HG03520 (cell line): Measurements from ENCODE around the gene PRKAG2.
"Not testable (repeated sequence)": the region's sequence is repeated elsewhere in the genome, so short reads cannot be mapped to it uniquely, and the experiment has no call there.

Experiments
- ATAC-seq: cut with Tn5 transposase; IDR thresholded peaks from one replicate; pipeline ENCODE4 v1.9.1; 2021; ENCODE audit warnings: mild to moderate bottlenecking, moderate library complexity; ENCODE audit not compliant: unreplicated experiment

The PRKAG2 gene

DNA sequence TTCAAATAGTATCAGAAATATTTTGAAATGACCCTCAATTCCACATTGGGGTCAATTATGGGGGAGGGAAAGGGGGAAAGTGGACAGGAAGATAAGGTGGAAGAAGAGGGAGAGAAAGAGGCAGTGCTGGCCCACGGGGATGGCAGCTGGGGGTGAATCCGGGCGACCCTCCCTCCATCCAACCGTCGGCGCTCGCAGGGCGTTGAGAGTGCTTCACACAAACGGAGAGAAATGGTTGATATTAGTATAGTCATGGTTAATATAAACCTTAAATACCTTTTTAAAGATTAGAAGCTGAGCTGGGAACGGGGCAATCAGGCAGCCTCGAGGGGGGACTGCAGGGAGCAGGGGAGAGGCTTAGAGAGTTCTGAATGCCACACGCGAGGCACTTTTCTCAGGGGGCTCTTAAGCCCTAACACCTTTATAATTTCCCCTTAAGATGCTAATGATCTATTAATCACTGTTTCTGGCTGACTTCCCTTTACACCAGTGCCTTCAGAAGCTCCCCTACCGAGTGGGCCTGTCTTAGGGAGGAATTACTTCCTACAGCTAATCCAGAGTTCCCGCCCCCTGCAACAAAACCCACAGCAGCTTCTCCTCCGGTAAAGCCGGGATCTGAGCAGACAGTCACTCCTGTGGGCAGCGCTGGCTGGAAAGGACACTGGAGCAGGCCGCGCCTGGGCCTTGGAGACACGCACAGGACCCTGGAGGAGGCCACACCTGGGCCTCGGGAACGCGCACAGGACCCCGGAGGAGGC is 39.5 kb downstream of the PRKAG2 start:
- no peak for ATAC-seq

DNA sequence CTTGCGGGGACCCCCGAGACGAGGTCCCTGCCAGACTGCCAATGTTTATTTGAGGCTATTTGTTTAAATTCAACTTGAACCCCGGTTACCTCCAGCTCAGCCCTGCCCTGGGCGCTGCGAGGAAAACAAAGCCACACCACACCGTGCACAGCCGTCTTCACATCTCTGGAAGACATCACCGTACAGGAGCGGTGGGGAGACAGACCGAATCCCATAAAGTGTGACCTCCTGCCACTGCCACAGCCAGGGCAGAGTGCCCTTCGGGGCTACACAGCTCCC is 40.0 kb downstream of the PRKAG2 start:
- no peak for ATAC-seq

DNA sequence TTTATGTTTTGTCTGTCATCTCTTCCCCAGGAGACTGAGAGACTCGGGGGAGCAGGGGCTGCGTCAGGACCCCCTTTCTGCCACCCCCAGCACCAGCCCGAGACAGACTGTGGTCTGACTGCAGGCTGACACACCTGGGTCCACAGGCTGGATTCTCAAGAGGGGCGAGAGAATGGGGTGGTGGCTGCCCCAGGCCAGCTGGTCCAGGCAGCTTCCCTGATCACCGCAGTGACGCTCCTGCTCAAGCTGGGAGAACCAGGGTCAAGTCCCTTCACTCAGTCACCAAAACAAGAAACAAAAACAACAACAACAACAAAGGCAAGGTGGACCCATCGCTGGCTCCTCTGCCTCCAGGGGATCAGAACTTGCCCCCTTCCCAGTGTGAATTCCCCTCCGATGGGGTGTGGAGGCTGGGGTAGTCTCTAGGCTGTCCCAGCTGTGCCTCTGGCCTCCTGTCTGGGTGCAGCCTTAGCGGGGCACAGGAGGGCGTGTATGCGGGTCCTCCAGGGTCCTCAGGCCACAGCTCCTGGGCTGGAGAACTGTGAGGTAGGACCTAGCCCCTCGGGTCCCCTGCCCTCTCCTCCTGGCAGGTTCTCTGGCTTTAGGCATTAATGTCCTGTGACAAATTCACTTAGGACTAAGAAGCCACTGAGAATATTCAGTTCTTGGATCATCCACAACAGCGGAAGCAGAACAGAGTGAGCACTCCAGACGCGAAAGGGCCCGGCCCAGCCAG is 40.6 kb downstream of the PRKAG2 start:
- no peak for ATAC-seq

DNA sequence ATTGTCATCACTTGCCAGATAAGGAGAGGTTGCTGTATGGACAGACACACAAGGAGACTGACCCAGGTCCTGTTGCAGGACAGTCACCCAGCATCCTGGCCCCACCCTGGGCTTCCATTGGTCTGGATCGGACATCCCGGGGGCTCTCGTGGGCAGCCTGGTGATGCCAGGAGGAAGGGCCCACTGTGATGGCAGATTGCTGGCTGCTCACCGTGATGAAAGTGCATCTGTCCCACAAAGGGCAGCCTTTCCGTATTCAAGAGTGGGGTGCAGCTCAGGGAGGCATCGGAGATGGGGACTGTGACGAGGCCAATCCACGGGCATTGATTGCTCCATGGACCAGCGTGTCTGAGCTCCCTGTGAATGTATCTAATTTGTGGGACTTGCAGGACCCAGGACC is 41.3 kb downstream of the PRKAG2 start:
- no peak for ATAC-seq

DNA sequence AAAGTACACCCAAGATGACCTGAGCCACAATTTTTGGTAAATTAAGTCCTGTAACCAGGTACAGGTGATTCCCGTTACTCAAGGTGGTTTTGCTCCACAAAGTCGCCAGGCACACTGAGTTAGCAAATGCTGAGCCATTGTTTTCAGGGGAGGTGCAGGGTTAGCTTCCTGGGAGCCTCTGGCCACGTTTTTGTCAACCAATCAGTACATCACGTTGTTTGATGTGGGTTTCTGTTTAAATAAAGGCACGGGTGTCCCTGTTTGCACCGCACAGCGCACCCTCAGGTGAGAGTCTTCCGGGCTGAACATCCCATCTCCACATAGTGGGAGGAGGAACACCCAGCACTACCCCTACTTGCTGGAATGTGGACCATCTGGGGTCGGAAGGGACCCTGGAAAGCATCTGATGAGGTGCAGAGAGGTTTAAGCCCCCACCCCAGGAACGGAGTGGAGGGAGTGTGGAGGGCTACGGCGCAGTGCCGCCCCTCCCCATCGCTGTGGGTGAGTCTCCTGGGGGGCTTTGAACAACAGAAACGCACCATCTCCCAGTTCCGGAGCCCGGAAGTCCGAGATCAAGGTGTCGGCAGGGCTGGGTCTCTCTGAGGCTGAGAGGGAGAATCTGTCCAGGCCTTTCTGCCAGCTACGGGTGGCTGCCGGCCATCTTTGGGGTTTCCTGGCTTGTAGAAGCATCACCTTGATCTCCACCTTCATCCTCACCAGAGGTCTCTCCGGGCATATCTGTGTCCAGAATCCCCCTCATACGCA is 42.5 kb downstream of the PRKAG2 start:
- no peak for ATAC-seq

- no peak for ATAC-seq
Measured at GRCh38 chr7:151833691-151834090, 43.2 kb downstream of the PRKAG2 start.

DNA sequence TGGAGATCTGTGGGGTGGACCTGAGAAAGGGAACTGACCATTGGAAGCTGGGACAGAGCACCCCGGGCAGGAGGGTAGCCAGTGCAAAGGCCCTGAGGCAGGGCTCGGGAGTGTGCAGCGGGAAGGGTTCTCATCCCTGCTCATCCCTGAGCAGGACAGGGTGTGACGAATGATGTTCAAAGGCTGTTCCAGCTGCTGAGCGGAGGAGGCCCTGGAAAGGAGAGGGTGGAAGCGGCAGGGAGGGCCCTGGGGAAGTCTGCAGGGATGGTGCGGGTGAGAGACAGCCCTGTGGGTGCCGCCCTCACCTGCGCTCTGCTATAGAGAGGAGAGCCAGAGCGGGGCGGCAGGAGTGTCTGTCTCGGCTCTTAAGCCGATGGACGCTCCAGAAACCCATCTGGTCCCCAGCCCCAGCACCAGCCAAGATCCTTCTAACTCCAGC is 43.7 kb downstream of the PRKAG2 start:
- no peak for ATAC-seq

- no peak for ATAC-seq
Measured at GRCh38 chr7:151832656-151833055, 44.3 kb downstream of the PRKAG2 start.

DNA sequence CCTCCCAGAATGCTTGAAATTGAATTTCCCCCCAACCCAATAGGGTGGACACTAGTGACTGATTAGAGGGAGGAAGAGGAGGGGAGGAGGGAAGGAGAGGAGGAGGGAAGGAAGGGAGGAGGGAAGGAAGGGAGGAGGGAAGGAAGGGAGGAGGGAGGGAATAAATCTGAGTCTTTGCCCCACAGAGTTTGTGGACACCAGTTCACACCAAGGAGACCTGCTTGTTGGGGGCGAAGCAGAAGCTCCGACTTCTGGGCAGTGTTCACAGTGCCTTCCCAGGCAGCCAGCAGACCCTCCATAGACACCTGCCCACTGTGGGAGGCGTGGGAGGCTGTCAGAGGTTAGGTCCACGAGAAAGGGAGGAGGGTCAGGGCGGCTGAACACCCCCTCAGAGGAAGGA is 44.8 kb downstream of the PRKAG2 start:
- ATAC-seq = no peak

DNA sequence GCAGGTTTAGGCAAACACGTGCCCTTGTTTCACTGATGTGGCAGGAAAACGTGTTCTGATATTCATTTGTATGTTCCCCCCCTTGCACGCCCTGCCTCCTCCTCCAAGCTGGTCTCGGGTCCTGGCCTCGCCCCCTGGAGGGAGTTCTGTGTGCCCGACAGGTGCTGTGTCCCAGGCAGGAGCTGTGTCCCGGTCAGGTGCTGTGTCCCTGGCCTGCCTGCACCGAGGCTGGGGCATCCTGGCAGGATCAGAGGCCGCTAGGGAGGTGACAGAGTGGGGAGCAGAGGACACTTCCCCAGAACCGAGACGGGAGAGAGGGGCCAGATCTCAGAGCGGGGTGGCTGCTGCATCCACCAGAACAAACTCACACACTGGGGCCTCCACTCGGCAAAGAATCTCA is 45.3 kb downstream of the PRKAG2 start:
- no peak for ATAC-seq

DNA sequence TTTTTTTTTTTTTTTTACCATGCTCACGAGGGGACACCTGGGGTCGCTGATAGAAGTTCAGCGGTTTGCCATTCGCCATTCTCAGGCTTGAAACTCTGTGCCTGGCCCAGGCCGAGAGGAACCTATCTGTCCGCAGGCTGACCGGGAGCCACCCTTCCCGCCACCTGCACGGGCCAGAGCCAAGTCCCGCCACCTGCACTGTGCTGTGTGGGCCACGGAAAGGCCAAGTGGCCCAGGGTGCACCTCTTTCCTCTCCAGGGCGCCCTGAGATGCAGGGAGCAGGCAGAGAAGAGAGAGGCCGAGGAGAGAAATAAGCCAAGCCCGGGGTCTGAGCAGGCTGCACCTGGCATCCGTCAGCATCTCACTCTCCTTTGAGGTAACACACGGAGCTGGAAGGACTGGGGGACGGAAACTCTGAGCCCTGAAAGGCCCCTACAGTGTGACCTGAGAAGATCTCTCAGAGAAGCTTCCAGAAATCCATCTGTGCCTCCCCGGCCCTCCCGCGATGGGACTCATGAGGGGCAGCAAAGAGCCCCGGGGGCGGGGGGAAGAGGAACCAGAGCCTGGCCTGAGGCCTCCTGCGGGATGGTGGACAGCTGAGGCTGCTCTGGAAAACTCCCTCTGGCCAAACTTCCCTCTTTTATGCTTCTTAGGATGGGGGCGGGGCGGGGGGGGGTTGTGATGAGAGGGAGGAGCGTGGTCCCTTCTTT is 46.6 kb downstream of the PRKAG2 start:
- no peak for ATAC-seq

- no peak for ATAC-seq
Measured at GRCh38 chr7:151829707-151830106, 47.2 kb downstream of the PRKAG2 start.

DNA sequence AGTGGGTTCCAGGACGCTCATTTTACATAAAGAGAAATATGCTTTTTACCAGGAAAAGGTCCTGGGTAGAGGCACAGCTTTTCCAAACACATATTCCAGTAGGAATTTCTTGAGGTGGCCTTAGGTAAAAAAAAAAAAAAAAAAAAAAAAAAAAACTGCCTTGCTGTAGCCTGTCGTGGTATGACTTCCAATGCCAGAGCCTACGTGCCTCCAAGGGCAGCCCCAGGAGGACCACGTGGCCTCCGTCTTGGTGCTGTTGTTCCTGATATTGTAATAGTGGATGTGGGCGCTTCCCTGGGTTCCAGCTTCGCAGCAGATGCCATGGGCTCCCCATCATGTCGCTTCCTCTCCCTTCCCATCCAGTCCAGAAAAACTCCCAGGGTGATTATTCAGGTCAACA is 49.3 kb downstream of the PRKAG2 start:
- no peak for ATAC-seq

GRCh38 chr7:151826316-151826715 is 50.6 kb downstream of the PRKAG2 start:
- ATAC-seq = not testable (repeated sequence)

DNA sequence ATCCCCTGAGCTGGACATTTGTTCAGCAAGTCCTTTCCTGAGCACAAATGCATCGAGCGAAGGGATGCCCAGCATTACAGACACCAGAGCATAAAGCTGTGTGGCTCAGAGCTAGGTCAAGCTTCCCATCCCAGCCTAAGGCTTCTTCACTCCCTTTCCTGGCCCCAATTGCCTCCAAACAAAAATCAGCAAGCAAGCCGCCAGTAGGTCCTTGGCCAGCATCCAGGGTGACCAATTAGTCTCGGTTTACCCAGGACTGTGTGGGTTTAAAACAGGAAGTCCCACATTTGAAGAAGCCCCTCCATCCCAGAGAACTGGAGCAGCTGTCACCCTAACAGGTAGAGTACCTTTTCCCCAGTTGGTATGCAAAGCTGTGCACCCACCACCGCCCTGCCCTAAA is 51.2 kb downstream of the PRKAG2 start:
- ATAC-seq = no peak

- no peak for ATAC-seq
Measured at GRCh38 chr7:151824373-151824933, 52.5 kb downstream of the PRKAG2 start.

- ATAC-seq = no peak
Measured at GRCh38 chr7:151823566-151824372, 53.1 kb downstream of the PRKAG2 start.

DNA sequence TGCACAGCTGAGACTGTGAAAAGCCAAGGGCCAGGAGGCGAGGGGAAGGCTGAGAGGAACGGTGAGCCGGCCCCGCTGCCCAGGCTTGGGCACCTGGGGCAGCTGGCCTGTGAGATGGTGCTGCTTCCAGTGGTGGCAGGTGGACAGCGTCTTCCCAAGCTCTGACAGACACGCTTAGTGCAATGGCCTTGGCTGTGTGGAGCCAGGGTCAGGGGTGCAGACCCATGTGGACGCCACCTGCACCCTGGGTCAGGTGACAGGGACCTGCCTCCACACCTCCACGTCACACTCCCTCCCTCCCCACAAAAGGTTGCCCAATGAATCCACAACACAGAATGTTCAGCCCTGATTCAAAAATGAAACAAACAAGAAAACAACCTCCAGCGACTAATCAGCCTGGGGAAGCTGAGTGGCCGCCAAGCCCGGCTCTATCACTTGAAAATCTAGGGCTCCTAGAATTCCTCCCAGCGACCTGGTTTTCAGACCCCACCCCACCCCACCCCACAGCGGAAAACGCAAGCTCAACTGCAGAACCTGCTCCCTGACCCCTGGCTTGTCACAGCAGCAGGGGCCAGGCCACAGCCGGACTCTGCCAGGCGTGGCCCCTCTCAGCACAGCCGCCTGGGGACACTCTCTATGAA is 54.3 kb downstream of the PRKAG2 start:
- ATAC-seq = no peak

- no peak for ATAC-seq
Measured at GRCh38 chr7:151821806-151822540, 54.9 kb downstream of the PRKAG2 start.
